ENCODE measurements around the gene KCNJ2.

KCNJ2 gene

DNA sequence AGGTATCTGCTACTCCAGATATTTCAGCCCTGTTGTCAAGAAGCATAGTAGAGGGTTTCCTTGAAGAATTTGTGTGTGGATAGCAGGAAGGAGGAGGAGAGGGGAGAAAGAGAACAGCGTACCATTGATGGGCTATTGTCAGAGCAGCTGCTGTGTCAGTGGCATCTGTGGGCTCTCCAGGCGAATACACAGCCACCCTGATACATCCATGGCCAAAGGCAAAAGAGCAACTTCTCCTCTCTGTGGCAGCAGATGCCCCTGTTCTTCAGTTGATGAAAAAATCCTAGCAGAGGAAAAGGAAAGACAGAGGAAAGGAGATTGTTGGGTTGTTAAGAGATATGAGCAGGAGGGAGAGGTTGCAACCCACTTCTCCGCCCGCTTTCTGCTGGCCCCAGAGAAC is 12.2 kb upstream of the KCNJ2 start:
- no peak overlapping the region for H3K4me3 ChIP-seq (ENCODE audit: low read length)
- DNase-seq (ENCODE audit: low read depth, low spot score): no peak

DNA sequence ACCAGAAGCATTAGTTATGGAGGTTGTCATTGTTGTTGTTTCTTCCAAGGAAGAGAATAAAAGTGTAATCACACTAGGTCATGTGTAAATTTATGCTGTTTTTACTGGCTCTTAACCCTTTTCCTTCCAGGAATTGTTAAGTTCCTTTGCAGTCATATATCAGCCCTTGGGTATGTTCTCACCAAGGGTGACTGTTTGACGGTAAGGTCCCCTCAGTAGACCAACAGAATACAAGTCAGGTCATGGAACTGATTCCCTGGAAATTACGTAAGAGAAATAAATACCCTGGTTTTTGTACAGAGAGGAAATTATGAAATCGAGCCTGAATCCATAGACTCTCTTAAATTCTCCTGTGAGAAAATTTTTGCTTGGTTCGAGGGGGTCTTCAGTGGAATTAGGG is 11.2 kb upstream of the KCNJ2 start:
- DNase-seq (ENCODE audit: low read depth, low spot score): no peak
- no peak overlapping the region for H3K4me3 ChIP-seq (ENCODE audit: low read length)

DNA sequence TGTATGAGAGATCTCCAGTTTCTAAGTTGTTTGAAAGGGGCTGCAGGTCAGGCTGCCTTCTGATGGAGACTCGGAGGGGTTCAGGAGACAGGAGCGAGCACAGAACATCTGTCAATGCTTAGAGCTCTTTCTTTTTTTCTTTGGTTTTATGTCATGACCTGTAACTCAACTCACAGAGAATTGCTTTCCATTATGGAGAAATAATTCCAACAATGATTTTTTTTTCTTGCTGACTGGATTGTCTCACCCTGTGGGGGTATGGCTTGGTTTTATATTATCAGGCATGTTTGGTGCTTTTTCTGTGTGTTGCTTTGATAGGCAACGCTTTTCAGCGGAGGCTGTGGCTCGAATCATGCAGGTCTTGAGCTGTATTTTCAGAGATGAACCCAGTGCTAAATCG is 10.7 kb upstream of the KCNJ2 start:
- DNase-seq (ENCODE audit: low read depth, low spot score): no peak
- no peak overlapping the region for H3K4me3 ChIP-seq (ENCODE audit: low read length)

DNA sequence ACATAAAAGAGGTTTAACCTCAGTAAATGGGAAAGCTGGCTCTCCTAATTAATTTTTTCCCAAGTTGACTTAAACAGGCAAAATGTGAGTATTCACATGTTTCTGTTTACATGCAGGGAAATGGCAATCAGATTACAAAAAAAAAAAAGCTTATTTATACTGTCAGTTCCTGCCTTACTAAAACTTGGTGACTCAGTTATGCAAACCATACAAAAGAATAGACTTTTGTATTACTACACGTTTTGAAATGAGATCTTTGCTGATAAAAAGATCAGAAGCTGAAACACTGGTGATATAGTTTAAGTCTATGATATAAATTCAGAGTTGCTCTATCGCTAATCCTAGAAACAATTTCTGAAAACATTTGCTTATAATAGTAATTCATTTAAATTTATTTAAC is 9.4 kb upstream of the KCNJ2 start:
- no peak overlapping the region for H3K4me3 ChIP-seq (ENCODE audit: low read length)
- no peak for DNase-seq (ENCODE audit: low read depth, low spot score)

DNA sequence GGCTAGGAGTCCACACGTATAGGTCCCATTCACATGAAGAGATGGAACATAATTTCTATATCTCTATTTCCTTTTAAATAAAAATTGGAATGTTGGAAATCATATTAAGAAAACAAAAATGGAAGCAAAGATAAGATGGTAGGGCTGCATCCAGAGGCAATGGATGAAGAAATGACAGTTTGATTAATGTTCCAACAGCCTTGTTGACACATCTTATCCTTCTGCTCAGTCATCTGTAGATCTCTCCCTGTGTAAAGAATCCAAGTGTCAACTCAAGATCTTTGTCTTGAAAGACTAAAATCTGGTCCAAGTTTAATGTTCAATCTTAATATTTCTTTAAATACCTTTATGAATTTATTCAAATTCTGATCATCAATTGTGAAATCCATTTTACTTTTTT is 7.8 kb upstream of the KCNJ2 start:
- no peak overlapping the region for H3K4me3 ChIP-seq (ENCODE audit: low read length)
- no peak for DNase-seq (ENCODE audit: low read depth, low spot score)

DNA sequence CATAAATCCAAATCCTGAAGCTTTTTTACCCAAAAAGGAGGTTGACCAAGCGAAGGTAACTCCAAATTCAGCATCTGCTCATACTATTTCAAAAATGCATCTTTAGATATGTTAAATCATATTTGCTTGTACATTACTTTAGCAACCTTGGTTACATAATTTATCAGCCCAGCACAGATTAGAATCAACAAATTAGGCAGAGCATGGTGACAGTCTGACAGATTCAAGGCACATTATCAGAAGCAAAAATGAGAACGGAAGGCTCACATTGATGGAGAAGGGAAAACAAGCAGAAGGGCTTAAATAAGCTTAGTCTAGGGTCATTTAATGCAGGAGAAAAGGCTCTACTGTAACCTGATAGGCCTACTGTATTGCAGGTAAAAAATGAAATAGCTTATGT is 3.9 kb upstream of the KCNJ2 start:
- H3K4me3 ChIP-seq (ENCODE audit: low read length): no peak overlapping the region
- DNase-seq (ENCODE audit: low read depth, low spot score): no peak

DNA sequence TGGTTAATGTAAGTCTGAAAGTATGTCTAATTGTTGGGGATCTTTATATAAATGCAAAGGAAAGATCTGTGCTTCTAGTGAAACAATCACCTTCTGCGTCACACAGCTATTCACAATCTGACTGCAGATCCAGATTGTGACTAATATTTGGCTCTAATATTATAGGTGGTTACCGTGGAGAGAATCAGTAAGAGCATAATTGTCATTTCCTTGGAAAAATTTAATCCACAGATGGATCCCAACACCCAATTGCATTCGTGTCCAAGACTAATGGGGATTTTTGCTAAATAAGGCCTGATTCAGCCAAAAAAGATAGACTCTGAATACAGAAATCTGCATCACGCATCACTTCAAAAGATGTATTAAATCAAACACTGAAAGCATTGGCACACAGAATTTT is 2.7 kb upstream of the KCNJ2 start:
- H3K4me3 ChIP-seq (ENCODE audit: low read length): no peak overlapping the region
- DNase-seq (ENCODE audit: low read depth, low spot score): no peak

DNA sequence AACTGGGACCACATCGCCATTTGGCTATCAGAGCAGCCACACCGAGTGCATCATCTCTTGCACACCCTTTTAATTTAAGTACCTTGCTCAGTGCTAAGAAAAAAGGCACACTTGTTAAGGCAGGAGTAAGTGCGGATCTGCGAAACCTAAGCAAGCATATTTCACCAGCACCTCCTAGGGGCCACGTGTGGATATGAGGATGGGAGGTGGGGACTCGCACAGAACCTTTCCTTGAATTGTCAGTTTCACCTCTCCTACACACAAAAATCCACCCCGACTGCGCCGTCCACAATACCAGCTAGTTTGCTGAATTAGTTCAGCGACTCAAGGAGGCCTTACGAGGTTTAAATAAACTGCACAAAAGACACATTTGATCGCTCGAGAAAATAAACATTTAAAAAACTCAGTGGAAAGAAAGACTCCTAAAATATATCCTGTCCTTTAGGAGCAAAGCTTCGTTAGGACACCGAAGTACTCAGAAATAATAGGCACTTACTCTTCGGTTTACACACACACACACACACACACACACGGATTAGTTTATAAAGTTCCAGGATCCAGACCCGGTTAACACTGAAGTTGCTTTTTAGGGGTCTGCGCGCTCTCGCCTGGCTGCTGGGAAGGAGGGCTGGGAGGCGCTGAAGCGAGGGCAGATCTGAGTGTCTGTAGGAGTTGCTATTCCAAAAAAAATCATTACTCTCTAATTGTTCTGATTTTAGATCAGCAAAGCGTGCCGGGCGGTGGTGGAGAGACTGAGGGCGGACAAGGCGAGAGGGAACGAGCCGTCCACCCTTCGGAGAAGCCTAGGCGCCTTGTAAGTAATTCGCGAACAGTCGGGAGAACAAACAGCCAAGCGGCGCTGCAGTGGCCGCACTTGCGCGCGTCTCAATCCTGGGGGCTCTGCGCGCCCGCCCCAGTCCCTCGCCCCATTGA is 1.0 kb upstream of the KCNJ2 start:
- peak; percentile 7 for DNase-seq (ENCODE audit: low read depth, low spot score)
- H3K4me3 ChIP-seq (ENCODE audit: low read length): no peak overlapping the region; the same call in 1 of the 2 replicates

DNA sequence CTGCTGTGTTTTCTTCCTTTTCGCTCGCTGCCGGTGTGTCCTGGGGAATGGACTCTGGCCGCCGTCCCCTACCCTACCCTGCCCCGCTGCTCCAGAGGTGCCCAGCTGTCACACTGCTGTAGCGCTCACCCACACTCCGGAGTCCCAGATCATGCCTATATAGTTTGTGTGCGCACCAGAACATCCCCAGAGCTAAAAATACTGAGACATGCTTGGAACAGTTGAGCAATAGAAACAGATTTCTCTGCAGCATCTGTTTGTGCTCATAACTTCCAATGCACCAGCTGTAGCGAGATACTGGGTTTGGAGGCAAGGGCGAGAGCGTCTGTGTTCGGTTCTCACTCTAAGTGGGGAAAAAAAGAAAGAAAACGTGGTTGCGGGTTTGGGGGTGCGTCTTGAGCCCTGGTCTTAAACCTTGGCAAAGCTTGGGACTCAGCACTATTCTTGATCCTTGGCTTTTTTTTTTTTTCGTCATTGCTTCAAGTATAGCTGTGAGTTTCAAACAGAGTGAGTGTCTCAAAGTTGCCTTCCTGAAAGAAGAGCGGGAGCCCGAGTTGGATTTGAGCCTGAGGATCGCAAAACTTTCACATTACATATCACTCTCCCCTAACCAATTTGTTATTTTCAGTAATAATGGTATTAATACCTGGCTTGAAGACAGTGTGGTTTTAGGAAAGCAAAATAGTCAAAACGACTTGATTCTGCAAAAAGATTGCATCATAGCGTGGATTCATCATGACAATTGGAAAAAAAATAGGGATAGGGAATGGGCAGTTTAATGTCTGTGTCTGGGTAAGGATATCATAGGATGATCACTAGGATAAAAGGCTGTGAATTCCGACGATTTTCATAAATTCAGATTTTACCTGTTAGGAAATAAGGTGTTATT is 621 bp downstream of the KCNJ2 start:
- DNase-seq (ENCODE audit: low read depth, low spot score): no peak
- peak overlapping the region; percentile 32 for H3K4me3 ChIP-seq (ENCODE audit: low read length)

DNA sequence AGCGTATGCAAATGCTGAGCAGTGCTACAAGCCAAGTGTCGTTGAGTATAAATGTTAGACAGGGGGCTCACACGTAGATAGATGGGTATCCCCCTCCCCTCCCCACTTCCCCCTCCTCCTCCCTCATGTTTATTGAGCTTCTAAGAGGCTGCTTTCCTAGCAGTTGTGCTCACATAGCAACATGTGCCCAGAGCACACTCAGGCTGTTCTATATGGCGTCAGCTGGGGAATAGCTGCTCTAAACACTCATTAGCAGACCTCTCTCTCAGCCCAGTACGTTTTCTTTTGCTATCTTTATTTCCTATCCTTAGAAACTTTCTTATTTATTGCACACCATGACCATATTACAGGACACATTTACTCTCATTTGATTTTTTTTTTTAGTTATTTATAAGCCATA is 1.8 kb downstream of the KCNJ2 start:
- no peak for DNase-seq (ENCODE audit: low read depth, low spot score)
- no peak overlapping the region for H3K4me3 ChIP-seq (ENCODE audit: low read length)

DNA sequence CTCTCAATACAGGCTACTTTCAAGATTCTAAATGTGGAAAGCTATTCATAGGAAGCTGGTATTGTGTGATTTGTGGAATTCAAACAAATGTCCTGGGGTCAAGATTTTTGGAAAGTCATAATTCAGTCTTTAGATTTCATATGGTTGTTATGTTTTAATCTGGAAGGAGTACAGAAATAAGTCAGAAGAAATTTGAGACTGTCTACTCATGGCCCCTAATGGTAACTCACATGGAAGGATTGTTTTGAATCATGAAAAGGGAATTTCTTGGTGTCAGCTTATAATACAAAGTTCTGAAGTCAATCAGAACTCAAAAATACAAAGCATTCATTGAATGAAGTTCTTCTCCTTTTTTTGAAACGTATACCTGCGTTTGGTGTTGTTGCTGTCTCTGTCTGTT is 3.1 kb downstream of the KCNJ2 start:
- no peak overlapping the region for H3K4me3 ChIP-seq (ENCODE audit: low read length)
- DNase-seq (ENCODE audit: low read depth, low spot score): no peak

DNA sequence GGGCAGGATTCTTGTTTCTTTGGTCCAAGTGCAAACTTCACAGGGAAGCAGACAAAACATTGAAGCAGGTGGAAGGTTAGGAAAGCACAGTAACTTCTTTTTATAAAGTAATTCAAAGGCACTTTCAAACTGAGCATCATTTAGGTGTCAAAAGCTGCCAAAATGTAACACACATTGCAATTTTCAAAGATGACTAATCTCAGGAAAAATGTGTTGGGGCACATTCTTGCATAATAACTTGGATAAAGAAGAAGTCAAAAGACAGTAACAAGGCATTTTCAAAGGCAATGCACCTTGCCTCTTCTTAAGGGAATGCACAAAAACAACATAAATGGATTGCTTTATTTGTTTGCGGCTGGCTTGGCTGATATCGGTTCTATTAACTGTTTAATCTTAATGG is 3.6 kb downstream of the KCNJ2 start:
- no peak overlapping the region for H3K4me3 ChIP-seq (ENCODE audit: low read length)
- no peak for DNase-seq (ENCODE audit: low read depth, low spot score)

DNA sequence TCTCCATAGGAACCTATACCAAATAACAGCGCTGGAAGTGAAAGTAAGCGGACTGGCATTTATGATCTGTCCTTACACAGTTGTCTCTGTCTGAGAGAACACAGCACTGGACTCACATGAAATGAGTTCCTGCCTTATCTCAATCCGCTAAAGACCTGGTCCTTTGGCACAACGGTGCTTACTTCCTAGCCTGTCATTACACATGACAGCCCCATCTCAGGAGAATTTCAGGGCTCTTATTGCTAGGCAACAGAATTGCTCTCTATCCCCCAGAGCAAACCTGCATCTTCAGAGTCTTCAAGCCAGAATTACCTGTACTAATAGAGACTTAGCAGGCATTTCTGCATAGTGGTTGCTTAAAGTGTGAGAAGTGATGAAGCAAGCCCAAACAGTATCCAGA is 4.3 kb downstream of the KCNJ2 start:
- H3K4me3 ChIP-seq (ENCODE audit: low read length): no peak overlapping the region
- DNase-seq (ENCODE audit: low read depth, low spot score): no peak

DNA sequence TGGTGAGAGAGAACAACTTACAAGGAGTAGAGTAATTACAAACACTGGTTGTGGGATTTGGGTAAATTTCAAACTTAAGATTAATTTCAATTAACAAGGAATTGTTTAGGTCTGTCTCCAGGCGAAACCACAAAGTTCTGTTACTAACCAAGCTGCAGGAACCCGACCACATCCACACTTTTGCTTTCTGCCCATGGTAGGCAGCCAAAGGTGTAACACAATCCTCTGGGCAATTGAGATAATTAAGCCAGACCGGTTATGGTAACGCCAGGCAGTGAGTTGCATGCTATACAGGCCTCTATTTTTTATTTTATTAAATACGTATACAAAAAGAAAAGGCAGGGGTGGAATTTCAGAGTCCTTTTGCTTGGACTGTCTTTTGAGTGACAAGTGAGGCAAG is 12.0 kb downstream of the KCNJ2 start:
- DNase-seq (ENCODE audit: low read depth, low spot score): no peak

DNA sequence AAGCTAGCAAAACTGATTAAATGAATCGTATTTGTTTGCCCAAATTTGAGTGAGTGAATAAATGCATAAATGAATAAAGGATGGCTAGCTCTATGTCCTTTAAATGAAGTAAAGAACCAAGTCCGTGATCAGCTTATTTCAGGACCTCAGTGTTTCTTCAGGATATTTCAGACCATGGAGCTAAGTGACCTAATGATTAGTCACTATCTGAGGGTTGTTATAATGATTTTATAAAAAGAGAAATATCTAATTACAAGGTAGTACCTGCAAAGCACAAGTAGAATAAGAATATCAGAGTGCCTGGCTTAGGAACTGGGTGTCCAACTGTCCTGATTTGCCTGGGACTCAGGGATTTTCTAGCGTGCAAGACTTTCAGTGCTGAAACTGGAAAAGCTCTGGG is 12.5 kb downstream of the KCNJ2 start:
- DNase-seq (ENCODE audit: low read depth, low spot score): no peak
- no peak overlapping the region for H3K4me3 ChIP-seq (ENCODE audit: low read length)

More for the DNA sequence above, 12.0 kb downstream of the KCNJ2 start:
- no peak overlapping the region for H3K4me3 ChIP-seq (ENCODE audit: low read length)

DNA sequence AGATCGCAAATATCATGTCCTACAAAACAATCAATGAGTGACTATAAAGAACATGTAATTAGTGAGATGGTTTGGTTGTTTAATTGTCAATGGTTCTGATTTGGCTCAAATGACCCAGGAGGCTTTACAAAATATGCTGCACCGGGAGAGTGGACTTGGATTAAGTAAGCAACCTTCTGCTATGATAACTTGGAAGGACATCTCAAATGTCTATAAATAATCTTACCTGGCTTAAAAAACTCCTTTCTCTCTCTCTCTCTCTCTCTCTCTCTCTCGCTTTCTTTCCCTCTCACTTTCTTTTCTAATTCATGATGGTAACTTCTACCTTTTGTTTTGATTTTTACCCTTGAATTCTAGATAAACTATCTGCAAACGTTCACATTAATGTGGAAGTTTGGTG is 14.2 kb downstream of the KCNJ2 start:
- no peak for DNase-seq (ENCODE audit: low read depth, low spot score)
- H3K4me3 ChIP-seq (ENCODE audit: low read length): no peak overlapping the region

DNA sequence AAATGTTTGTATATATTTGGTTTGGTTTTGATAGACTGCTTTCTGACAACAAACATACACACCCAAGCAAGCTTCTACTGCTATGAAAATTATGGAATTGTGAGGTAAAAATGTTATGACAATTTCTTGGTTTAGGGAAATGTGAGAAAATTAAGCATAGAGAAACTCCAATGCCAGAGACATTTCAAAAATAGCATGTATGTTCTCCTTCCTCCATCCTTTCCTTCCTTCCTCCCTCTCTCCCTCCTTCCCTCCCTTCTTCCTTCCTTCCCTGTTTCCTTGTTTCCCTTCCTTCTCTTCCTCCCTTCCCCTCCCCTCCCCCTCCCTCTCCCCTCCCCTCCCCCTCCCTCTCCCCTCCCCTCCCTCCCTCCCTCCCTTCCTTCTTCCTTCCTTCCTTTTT is 14.9 kb downstream of the KCNJ2 start:
- H3K4me3 ChIP-seq (ENCODE audit: low read length): no peak overlapping the region
- no peak for DNase-seq (ENCODE audit: low read depth, low spot score)

DNA sequence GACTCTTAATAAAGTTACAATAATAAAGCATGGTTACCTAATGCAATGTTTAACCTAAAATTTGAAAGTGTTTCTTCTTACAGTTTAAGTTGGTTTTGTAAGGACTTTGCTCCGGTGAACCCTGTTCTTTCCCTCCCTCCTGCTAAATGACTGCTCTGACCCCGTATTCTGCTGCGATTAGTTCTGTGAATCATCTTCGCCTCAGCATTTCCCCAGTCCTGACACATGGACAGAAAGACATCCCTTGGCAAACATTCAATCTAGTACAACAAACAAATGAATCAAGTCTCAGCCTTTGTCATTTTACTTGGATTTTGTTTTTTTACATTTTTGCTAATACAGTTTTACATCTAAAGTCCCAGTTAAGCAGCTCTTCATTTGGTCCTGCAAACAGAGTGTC is 15.4 kb downstream of the KCNJ2 start:
- DNase-seq (ENCODE audit: low read depth, low spot score): no peak
- no peak overlapping the region for H3K4me3 ChIP-seq (ENCODE audit: low read length)

DNA sequence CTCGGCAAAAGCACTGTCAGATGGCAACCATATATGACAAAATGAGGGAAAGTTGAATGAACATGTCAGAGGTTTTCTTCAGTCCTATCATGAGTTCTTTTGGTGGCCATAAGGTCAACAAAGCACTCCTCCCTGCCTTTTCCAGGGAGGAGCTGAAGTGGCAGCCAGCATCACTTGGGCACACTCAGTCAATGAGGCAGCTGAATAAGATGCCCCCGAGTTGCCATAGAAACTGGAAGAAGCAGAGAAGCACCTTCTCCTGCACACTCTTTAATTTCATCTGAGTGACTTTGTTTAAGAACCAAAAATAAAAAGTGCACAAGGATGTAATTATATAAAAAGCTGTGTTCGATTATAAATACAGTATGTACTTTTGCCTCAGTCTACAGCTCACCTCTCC is 16.0 kb downstream of the KCNJ2 start:
- DNase-seq (ENCODE audit: low read depth, low spot score): no peak
- no peak overlapping the region for H3K4me3 ChIP-seq (ENCODE audit: low read length)

DNA sequence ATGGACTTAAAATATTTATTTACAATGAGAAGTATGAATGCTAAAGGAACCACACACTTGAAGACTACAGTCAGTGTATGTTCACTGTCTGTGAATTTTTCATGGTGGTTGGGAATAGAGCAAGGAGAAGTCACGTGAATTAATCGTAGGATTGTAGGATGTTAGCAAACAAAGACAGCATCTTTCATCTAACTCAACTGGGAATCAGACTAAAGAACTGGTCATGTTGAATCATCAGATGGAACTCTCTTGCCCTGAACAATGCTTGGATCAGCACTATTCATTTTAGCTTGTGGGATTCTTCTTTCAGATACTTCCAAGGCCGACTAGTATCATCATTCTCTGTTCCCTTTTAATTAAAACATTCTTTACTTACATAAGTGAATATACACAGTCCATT is 18.1 kb downstream of the KCNJ2 start:
- no peak for DNase-seq (ENCODE audit: low read depth, low spot score)
- no peak overlapping the region for H3K4me3 ChIP-seq (ENCODE audit: low read length)
